KMS-11 (cell line): Measurements from ENCODE around the gene INPP5E.

Source experiments
- H2AFZ ChIP-seq: fragments of 200-600 bp; sonication (generic); 2 replicates; pipeline ENCODE4 v1.6.1; 2016; ENCODE audit warnings: antibody characterized with exemption, mixed run types, low read depth
- H3K27ac ChIP-seq: fragments of 200-600 bp; sonication (generic); 2 replicates; pipeline ENCODE4 v1.6.1; 2016; ENCODE audit warnings: mild to moderate bottlenecking, mixed run types
- H3K27me3 ChIP-seq: fragments of 200-600 bp; sonication (generic); 2 replicates; pipeline ENCODE4 v1.6.1; 2017; ENCODE audit warnings: mild to moderate bottlenecking, low read depth, mixed run types, moderate library complexity; ENCODE audit not compliant: insufficient read depth
- H3K36me3 ChIP-seq: fragments of 200-600 bp; sonication (generic); 2 replicates; pipeline ENCODE4 v1.6.1; 2017; ENCODE audit warnings: mild to moderate bottlenecking, mixed run types; ENCODE audit not compliant: insufficient read depth
- H3K4me1 ChIP-seq: fragments of 200-600 bp; sonication (generic); 2 replicates; pipeline ENCODE4 v1.6.1; 2016; ENCODE audit warnings: mild to moderate bottlenecking, low read depth, mixed run types; ENCODE audit not compliant: poor library complexity, severe bottlenecking
- H3K4me2 ChIP-seq: fragments of 200-600 bp; sonication (generic); 2 replicates; pipeline ENCODE4 v1.7.0; 2016; ENCODE audit warnings: mild to moderate bottlenecking, mixed run types
- H3K4me3 ChIP-seq: fragments of 200-600 bp; sonication (generic); IDR thresholded peaks from 2 replicates; pipeline ENCODE4 v1.6.1; 2017; ENCODE audit warnings: low read depth, low read length, mixed read lengths; ENCODE audit not compliant: insufficient read depth
- H3K79me2 ChIP-seq: fragments of 200-600 bp; sonication (generic); 2 replicates; pipeline ENCODE4 v1.6.1; 2016; ENCODE audit warnings: low read depth, mixed run types; ENCODE audit not compliant: insufficient read depth
- H3K9ac ChIP-seq: fragments of 200-600 bp; sonication (generic); 2 replicates; pipeline ENCODE4 v1.6.1; 2016; ENCODE audit warnings: mild to moderate bottlenecking, mixed run types
- H4K20me1 ChIP-seq: fragments of 200-600 bp; sonication (generic); 2 replicates; pipeline ENCODE4 v1.6.1; 2016; ENCODE audit warnings: mild to moderate bottlenecking, mixed run types; ENCODE audit not compliant: insufficient read depth
- TF ChIP-seq, protein P1 (sequence below): fragments of 200-600 bp; sonication (generic); conservative IDR thresholded peaks from 2 replicates; pipeline ENCODE4 v1.6.1; 2017; ENCODE audit warnings: low read depth, mild to moderate bottlenecking, antibody characterized with exemption, low read length, moderate library complexity, mixed read lengths

The INPP5E gene

GRCh38 chr9:136463578-136463977 is 23.9 kb upstream of the INPP5E start:
- Histone ChIP-seq H2AFZ (no peak overlapping the region), H3K4me2 (no peak overlapping the region), H3K27ac (no peak overlapping the region), H4K20me1 (no peaks in the 10 kb centered on the region), H3K4me3 (no peak overlapping the region), H3K36me3 (peaks cover 9% of the 10 kb centered on the region; the same call in 1 of the 2 replicates), H3K27me3 (no peaks in the 10 kb centered on the region), H3K4me1 (no peaks in the 10 kb centered on the region), H3K9ac (no peak overlapping the region), H3K79me2 (no peaks in the 10 kb centered on the region)
- TF ChIP-seq, protein P1, sequence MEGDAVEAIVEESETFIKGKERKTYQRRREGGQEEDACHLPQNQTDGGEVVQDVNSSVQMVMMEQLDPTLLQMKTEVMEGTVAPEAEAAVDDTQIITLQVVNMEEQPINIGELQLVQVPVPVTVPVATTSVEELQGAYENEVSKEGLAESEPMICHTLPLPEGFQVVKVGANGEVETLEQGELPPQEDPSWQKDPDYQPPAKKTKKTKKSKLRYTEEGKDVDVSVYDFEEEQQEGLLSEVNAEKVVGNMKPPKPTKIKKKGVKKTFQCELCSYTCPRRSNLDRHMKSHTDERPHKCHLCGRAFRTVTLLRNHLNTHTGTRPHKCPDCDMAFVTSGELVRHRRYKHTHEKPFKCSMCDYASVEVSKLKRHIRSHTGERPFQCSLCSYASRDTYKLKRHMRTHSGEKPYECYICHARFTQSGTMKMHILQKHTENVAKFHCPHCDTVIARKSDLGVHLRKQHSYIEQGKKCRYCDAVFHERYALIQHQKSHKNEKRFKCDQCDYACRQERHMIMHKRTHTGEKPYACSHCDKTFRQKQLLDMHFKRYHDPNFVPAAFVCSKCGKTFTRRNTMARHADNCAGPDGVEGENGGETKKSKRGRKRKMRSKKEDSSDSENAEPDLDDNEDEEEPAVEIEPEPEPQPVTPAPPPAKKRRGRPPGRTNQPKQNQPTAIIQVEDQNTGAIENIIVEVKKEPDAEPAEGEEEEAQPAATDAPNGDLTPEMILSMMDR: no peak

DNA sequence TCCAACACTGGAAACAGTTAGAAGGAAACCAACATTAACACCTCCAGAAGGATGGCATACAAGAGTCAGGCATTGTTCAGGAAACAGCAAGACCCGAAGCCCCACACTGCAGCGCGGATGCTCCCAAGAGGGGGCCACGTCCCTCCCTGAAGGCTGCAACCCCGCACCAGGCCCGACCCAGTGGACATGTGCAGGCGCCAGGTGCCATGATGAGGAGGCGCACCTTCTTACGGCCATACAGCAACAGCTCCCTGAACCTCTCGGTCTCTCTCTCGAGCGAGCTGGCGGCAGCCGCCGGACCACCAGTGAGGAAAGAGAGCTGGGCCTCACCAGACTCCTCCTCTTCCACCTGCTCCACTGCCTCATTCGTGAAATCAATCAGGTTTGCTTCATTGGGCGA is 23.0 kb upstream of the INPP5E start:
- H2AFZ ChIP-seq: no peak overlapping the region
- no peak overlapping the region for H3K4me2 ChIP-seq
- H3K27me3 ChIP-seq: no peaks in the 10 kb centered on the region
- no peaks in the 10 kb centered on the region for H3K4me1 ChIP-seq
- H4K20me1 ChIP-seq: no peaks in the 10 kb centered on the region
- TF ChIP-seq, protein P1: no peak
- peaks cover 14% of the 10 kb centered on the region; the same call in 1 of the 2 replicates for H3K36me3 ChIP-seq
- no peaks in the 10 kb centered on the region for H3K79me2 ChIP-seq
- no peak overlapping the region for H3K9ac ChIP-seq
- H3K4me3 ChIP-seq: no peak overlapping the region
- H3K27ac ChIP-seq: no peak overlapping the region

GRCh38 chr9:136460772-136461325 is 21.2 kb upstream of the INPP5E start:
- no peaks in the 10 kb centered on the region for H4K20me1 ChIP-seq
- H3K4me2 ChIP-seq: no peak overlapping the region
- H3K4me3 ChIP-seq: no peak overlapping the region
- H2AFZ ChIP-seq: no peak overlapping the region
- H3K4me1 ChIP-seq: no peaks in the 10 kb centered on the region
- H3K79me2 ChIP-seq: no peaks in the 10 kb centered on the region
- H3K27ac ChIP-seq: no peak overlapping the region
- H3K36me3 ChIP-seq: peaks cover 26% of the 10 kb centered on the region; the same call in 1 of the 2 replicates
- no peaks in the 10 kb centered on the region for H3K27me3 ChIP-seq
- TF ChIP-seq, protein P1: no peak
- H3K9ac ChIP-seq: no peak overlapping the region

DNA sequence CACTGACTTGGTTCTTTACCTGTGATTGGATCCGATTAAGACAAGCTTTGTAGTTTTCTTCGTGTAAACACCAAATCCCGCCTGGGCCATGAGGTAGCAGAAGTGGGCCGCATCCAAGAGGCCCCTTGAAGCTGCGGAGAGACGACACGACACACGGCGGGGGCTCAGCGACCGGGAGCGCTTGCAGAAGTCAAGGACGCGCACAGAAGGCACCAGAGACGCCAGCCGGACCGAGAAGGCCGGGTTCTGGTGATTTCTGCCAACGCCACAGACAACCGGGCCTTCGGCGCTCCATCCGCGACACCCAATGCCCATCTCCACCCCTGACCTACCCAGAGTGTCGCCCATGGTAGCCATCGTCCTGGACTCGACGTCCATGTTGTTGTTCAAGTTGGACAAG is 19.8 kb upstream of the INPP5E start:
- TF ChIP-seq, protein P1: no peak
- Histone ChIP-seq H3K36me3 (peaks cover 21% of the 10 kb centered on the region; the same call in 1 of the 2 replicates), H3K4me2 (no peak overlapping the region), H3K27ac (no peak overlapping the region), H3K79me2 (no peaks in the 10 kb centered on the region), H3K27me3 (no peaks in the 10 kb centered on the region), H3K4me3 (no peak overlapping the region), H2AFZ (no peak overlapping the region), H3K9ac (no peak overlapping the region), H3K4me1 (no peaks in the 10 kb centered on the region), H4K20me1 (no peaks in the 10 kb centered on the region)
